Loucy (cell line): ENCODE measurements around the gene MID1IP1.

Experiments used
- CTCF ChIP-seq: fragments of 200-600 bp; sonication (generic); conservative IDR thresholded peaks from 2 replicates; pipeline ENCODE4 v1.5.1; 2014; ENCODE audit warnings: mild to moderate bottlenecking, antibody characterized with exemption, low read length
- EZH2phosphoT487 ChIP-seq: fragments of 200-600 bp; IDR thresholded peaks from 2 replicates; pipeline ENCODE4 v1.6.1; 2018; ENCODE audit warnings: antibody characterized with exemption, mild to moderate bottlenecking, moderate library complexity, borderline replicate concordance

GRCh38 chrX:38760883-38761282 is 40.4 kb upstream of the MID1IP1 start:
- no peak for TF ChIP-seq CTCF
- no peak for TF ChIP-seq EZH2phosphoT487
